ENCODE results near the gene PFKL.

DNA sequence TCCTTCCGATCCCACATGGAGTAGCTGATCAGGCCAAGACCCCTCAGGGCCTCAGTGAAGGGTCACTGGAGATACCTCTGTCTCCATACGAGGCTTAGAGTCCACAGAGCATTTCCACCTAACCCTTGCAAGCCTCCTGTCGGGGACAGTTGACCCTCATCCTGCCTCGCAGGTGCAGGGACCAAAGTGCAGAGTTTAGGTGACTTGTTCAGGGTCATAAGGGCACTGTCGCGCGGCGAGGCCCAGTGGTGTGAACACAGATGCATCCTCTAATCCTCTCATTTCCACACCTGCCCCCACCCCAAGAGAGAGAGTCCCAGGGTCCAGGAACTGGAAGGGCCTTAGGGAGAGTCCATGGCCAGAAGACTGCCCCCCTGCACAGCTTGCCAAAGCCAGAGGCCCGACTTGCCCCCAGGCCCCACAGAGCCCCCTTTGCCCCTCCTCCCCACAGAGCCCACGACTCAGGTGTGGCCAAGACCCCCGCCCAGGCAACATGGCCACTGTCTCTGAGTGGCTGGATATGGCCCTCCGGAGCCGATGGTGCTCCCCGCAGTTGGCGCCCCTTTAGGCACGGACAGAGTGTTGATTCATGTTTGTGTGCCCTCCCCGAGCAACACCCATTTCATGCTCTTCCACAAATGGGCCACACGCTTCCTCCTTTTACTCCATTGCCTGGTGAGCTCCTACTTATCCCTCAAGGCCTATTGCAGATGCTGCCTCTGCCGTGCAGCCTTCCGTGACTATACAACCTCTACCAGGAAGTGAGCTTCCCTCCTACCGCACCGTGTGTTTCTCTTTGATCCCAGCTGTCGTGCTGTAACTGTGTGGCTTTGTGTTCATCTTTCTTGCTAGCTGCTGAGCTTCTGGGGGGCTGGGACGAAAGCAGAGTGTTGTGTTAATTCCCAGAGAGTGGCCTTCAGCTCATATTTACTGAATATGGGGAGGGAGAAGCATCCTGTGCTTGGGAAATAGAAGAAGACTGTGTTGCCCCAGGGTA is 55.2 kb downstream of the PFKL start:
- TF ChIP-seq, protein P1, sequence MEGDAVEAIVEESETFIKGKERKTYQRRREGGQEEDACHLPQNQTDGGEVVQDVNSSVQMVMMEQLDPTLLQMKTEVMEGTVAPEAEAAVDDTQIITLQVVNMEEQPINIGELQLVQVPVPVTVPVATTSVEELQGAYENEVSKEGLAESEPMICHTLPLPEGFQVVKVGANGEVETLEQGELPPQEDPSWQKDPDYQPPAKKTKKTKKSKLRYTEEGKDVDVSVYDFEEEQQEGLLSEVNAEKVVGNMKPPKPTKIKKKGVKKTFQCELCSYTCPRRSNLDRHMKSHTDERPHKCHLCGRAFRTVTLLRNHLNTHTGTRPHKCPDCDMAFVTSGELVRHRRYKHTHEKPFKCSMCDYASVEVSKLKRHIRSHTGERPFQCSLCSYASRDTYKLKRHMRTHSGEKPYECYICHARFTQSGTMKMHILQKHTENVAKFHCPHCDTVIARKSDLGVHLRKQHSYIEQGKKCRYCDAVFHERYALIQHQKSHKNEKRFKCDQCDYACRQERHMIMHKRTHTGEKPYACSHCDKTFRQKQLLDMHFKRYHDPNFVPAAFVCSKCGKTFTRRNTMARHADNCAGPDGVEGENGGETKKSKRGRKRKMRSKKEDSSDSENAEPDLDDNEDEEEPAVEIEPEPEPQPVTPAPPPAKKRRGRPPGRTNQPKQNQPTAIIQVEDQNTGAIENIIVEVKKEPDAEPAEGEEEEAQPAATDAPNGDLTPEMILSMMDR (IDR thresholded peaks at IDR 0.05; ENCODE audit: low read length): no peak
- TF ChIP-seq EZH2 (optimal IDR thresholded peaks at IDR 0.05; ENCODE audit: low read depth, low read length): no peak

All from MM.1S (cell line).